ENCODE measurements around the gene FBXO2.

GRCh38 chr1:11599891-11600576 lies 54.2 kb downstream of the FBXO2 start:
- no peak for TF ChIP-seq GLIS3 (CRISPR knock-in tag; IDR thresholded peaks at IDR 0.05)
- no peak for TF ChIP-seq CSDC2 (CRISPR knock-in tag; IDR thresholded peaks at IDR 0.05)
- no peak for TF ChIP-seq PATZ1 (CRISPR knock-in tag; IDR thresholded peaks at IDR 0.05; ENCODE audit: borderline replicate concordance)
- no peak for TF ChIP-seq PPARA (CRISPR knock-in tag; IDR thresholded peaks at IDR 0.05; ENCODE audit: borderline replicate concordance)
- TF ChIP-seq ESRRG (CRISPR knock-in tag; IDR thresholded peaks at IDR 0.05) = no peak
- no peak for TF ChIP-seq ZNF8 (CRISPR knock-in tag; IDR thresholded peaks at IDR 0.05)
- no peak for TF ChIP-seq RARB (CRISPR knock-in tag; IDR thresholded peaks at IDR 0.05)
- no peak for TF ChIP-seq CSRNP3 (CRISPR knock-in tag; IDR thresholded peaks at IDR 0.05)
- TF ChIP-seq TOX (CRISPR knock-in tag; IDR thresholded peaks at IDR 0.05; ENCODE audit: borderline replicate concordance) = no peak
- no peak for TF ChIP-seq ZNF565 (CRISPR knock-in tag; conservative IDR thresholded peaks at IDR 0.05; ENCODE audit: low read depth)
- no peak for TF ChIP-seq SNAI2 (CRISPR knock-in tag; IDR thresholded peaks at IDR 0.05)
- no peak for TF ChIP-seq POU6F1 (CRISPR knock-in tag; IDR thresholded peaks at IDR 0.05; ENCODE audit: borderline replicate concordance, low read depth)
- TF ChIP-seq ZFP30 (CRISPR knock-in tag; IDR thresholded peaks at IDR 0.05) = no peak
- TF ChIP-seq BACH2 (CRISPR knock-in tag; IDR thresholded peaks at IDR 0.05; ENCODE audit: borderline replicate concordance) = no peak
